ENCODE results near the gene UBE2QL1.

UBE2QL1 gene

GRCh38 chr5:6448622-6449464, at the start of gene UBE2QL1:
UBE2QL1 (plus strand) TSS chr5:6448859; CDS start chr5:6448894, 35 bp downstream.
- DNase-seq (ENCODE audit: low read depth in 3 of 3, low spot score in 1 of 3): no peak

- DNase-seq (ENCODE audit: low read depth in 3 of 3, low spot score in 1 of 3): no peak
These were observed 48.4 kb upstream of the UBE2QL1 start for GRCh38 chr5:6399980-6400910.

- DNase-seq (ENCODE audit: low read depth in 3 of 3, low spot score in 1 of 3): no peak
These were observed 47.2 kb upstream of the UBE2QL1 start for GRCh38 chr5:6401410-6401809.

- DNase-seq (ENCODE audit: low read depth in 3 of 3, low spot score in 1 of 3): no peak
These were observed 45.7 kb upstream of the UBE2QL1 start for GRCh38 chr5:6402939-6403338.

- no peak for DNase-seq (ENCODE audit: low read depth in 3 of 3, low spot score in 1 of 3)
These were observed 45.2 kb upstream of the UBE2QL1 start for GRCh38 chr5:6403416-6403815.

- DNase-seq (ENCODE audit: low read depth in 3 of 3, low spot score in 1 of 3): no peak
These were observed 44.5 kb upstream of the UBE2QL1 start for GRCh38 chr5:6404129-6404528.

GRCh38 chr5:6405591-6405990, 43.1 kb upstream of the UBE2QL1 start:
- DNase-seq (ENCODE audit: low read depth in 3 of 3, low spot score in 1 of 3): no peak

GRCh38 chr5:6407558-6408259, 41.0 kb upstream of the UBE2QL1 start:
- DNase-seq (ENCODE audit: low read depth in 3 of 3, low spot score in 1 of 3): no peak

GRCh38 chr5:6408260-6408596, 40.4 kb upstream of the UBE2QL1 start:
- no peak for DNase-seq (ENCODE audit: low read depth in 3 of 3, low spot score in 1 of 3)

GRCh38 chr5:6408627-6409446, 39.8 kb upstream of the UBE2QL1 start:
- DNase-seq (ENCODE audit: low read depth in 3 of 3, low spot score in 1 of 3): no peak

- no peak for DNase-seq (ENCODE audit: low read depth in 3 of 3, low spot score in 1 of 3)
These were observed 38.2 kb upstream of the UBE2QL1 start for GRCh38 chr5:6410421-6410820.

GRCh38 chr5:6411141-6411540, 37.5 kb upstream of the UBE2QL1 start:
- DNase-seq (ENCODE audit: low read depth in 3 of 3, low spot score in 1 of 3): no peak

GRCh38 chr5:6412811-6413210, 35.8 kb upstream of the UBE2QL1 start:
- no peak for DNase-seq (ENCODE audit: low read depth in 3 of 3, low spot score in 1 of 3)

- no peak for DNase-seq (ENCODE audit: low read depth in 3 of 3, low spot score in 1 of 3)
These were observed 31.0 kb upstream of the UBE2QL1 start for GRCh38 chr5:6417657-6418056.

GRCh38 chr5:6418679-6419276, 29.9 kb upstream of the UBE2QL1 start:
- no peak for DNase-seq (ENCODE audit: low read depth in 3 of 3, low spot score in 1 of 3)

GRCh38 chr5:6419340-6419852, 29.3 kb upstream of the UBE2QL1 start:
- no peak for DNase-seq (ENCODE audit: low read depth in 3 of 3, low spot score in 1 of 3)

GRCh38 chr5:6423327-6424109, 25.1 kb upstream of the UBE2QL1 start:
- no peak for DNase-seq (ENCODE audit: low read depth in 3 of 3, low spot score in 1 of 3)

- no peak for DNase-seq (ENCODE audit: low read depth in 3 of 3, low spot score in 1 of 3)
These were observed 24.5 kb upstream of the UBE2QL1 start for GRCh38 chr5:6424110-6424659.

- DNase-seq (ENCODE audit: low read depth in 3 of 3, low spot score in 1 of 3): no peak
These were observed 24.0 kb upstream of the UBE2QL1 start for GRCh38 chr5:6424700-6425099.

Measured in stimulated activated CD4-positive, alpha-beta T cell treated with anti-CD3 and anti-CD28 coated beads, TNF-alpha, amount 100 ng/mL, for 1 hour (primary cell).